Epithelial cell of proximal tubule (primary cell): ENCODE data around the gene SAMD11. TPM values are rescaled to one million over a fixed set of nuclear protein-coding genes. Genes with fewer than 3 reads are reported as not detected.

Source experiments
- DNase-seq: peaks from one replicate; pipeline ENCODE4 v3.0.0-alpha.2; 2011; ENCODE audit warnings: low read depth
- H3K4me3 ChIP-seq: 2 replicates; pipeline ENCODE4 v1.5.1; 2011; ENCODE audit warnings: low read depth, mild to moderate bottlenecking, low read length
- total RNA-seq: library from RNA; depleted of rRNA; stranded (reverse); fragments of >200 nt; gene quantifications from 2 replicates; pipeline ENCODE4 v1.2.3, GENCODE V29; 2015
- TF ChIP-seq, protein P1 (sequence below): conservative IDR thresholded peaks from 2 replicates; pipeline ENCODE4 v1.5.1; 2012; ENCODE audit warnings: low read depth, mild to moderate bottlenecking, low read length

Gene SAMD11
- total RNA-seq, 1 donor from 2014 or later: 3.5 TPM

DNA sequence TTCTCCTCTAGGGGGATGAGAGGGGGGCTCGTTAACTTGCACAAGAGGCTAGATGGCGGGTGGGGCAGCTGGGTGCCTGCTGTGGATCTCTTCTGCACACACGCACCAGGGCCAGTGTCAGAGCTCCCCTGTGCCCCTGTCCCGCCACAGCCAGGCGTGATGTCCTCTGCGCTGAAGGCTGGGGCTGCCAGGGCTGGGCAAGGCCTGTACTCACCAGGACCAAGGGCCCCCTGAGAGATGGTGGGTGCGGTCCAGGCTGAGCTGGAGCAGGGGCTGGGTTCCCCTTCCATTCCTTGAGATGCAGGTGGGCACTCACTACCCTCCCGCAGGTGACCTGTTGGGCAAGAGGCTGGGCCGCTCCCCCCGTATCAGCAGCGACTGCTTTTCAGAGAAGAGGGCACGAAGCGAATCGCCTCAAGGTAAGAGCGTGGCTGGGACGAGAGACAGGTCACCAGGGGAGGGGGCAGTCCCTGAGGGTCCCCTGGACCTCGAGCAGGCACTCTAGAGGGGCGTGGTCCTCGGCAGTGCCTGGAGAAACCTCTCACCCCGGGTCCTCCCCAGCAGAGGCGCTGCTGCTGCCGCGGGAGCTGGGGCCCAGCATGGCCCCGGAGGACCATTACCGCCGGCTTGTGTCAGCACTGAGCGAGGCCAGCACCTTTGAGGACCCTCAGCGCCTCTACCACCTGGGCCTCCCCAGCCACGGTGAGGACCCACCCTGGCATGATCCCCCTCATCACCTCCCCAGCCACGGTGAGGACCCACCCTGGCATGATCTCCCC is 15.2 kb downstream of the SAMD11 start:
- no peak for DNase-seq
- TF ChIP-seq, protein P1, sequence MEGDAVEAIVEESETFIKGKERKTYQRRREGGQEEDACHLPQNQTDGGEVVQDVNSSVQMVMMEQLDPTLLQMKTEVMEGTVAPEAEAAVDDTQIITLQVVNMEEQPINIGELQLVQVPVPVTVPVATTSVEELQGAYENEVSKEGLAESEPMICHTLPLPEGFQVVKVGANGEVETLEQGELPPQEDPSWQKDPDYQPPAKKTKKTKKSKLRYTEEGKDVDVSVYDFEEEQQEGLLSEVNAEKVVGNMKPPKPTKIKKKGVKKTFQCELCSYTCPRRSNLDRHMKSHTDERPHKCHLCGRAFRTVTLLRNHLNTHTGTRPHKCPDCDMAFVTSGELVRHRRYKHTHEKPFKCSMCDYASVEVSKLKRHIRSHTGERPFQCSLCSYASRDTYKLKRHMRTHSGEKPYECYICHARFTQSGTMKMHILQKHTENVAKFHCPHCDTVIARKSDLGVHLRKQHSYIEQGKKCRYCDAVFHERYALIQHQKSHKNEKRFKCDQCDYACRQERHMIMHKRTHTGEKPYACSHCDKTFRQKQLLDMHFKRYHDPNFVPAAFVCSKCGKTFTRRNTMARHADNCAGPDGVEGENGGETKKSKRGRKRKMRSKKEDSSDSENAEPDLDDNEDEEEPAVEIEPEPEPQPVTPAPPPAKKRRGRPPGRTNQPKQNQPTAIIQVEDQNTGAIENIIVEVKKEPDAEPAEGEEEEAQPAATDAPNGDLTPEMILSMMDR: no peak
- H3K4me3 ChIP-seq: no peak overlapping the region

DNA sequence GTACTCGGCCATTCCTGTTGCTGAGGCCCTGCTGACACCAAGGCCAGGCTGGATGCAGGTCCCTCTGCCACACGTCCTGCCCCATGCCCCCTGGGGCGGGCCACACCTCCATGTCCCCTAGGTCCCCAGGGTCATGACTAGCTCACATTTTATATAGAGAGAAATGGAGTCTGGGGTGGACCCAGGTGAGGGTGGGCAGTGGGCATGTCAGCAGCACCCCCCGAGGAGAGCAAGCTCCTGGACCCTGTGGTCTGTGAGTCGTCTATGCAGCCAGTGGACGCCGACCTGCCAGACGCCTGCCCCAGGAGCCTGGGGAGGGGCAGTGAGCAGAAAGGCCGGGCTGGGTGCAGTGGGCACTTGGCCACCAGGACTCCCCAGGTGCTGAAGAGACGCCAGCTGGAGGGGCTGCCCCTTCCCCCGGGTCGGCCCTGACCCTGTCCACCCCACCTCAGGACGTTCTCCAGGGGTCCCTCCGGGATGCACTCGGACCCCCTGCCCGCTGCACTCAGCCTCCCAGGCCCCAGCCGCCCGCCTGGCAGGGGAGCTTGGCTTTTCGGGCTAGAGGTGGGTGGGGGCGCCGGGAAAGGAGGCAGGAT is 15.9 kb downstream of the SAMD11 start:
- H3K4me3 ChIP-seq: peak overlapping the region; percentile 23
- no peak for DNase-seq

DNA sequence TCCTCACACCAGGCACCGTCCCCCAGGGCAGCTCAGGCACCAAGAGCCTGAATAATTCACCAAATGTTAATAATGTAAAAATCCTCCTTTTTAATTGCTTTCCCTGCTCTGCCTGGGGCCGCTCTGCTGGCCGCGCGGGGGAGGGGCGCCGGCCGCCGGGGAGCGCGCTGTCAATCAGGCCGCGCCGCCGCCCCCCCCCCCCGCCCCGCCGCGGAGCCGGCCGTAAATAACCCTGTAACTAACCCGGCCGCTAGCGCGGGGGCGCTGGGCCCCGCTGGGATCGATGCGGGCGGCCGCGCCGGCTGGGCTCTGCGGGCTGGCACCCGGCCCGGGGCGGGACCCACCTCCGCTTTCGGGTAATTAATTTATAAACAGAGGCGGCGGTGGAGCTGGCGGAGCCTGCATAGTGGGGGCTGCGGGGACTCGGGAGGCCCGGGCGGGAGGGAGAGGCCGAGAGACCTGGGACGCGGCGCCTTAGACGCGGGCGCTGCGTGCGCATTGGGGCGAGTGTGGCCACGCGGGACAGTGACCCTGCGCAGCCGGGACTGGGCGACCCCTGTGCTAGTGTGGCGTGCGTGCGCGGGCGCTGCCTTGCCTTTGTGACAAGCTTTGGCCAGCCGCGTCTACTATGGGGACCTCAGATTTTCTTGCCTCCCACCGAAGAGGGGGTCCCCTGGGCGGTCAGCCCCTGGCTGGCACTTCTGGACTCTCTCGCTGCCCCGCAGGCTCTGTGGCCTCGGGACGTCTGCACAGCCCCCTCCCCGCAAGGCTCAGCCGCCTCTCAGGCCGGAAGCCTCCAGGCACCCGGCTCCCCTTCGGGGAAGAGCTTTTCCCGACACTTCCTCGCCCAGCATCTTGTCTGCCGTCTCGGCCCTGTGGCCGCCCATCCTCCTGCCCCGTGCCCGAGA is 16.6 kb downstream of the SAMD11 start:
- H3K4me3 ChIP-seq: peak overlapping the region; percentile 39
- no peak for DNase-seq

More for the DNA sequence above, 15.9 kb downstream of the SAMD11 start:
- TF ChIP-seq, protein P1: no peak

DNA sequence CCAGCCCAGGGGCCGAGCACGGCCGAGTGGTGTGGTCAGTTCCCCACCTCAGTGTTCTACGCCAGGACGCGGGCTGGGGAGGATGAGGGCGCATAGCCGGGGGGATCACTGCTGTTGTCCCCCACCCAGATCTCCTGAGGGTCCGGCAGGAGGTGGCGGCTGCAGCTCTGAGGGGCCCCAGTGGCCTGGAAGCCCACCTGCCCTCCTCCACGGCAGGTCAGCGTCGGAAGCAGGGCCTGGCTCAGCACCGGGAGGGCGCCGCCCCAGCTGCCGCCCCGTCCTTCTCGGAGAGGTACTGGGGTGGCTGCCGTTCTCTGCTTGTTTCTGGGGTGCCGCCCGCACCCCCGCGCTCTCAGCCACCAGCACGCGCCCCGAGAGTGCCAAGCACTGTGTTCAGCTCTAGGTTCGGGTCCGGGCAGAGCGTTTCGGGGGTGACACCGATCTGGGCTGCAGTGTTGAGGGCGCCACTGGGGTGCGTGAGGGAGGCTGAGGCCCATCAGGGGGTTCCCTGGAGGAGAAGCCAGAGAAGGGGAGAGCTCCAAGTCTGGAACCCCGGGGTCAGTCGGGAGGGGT is 17.4 kb downstream of the SAMD11 start:
- H3K4me3 ChIP-seq: peak overlapping the region; percentile 40
- TF ChIP-seq, protein P1: no peak

More for the DNA sequence above, 16.6 kb downstream of the SAMD11 start:
- TF ChIP-seq, protein P1: no peak

DNA sequence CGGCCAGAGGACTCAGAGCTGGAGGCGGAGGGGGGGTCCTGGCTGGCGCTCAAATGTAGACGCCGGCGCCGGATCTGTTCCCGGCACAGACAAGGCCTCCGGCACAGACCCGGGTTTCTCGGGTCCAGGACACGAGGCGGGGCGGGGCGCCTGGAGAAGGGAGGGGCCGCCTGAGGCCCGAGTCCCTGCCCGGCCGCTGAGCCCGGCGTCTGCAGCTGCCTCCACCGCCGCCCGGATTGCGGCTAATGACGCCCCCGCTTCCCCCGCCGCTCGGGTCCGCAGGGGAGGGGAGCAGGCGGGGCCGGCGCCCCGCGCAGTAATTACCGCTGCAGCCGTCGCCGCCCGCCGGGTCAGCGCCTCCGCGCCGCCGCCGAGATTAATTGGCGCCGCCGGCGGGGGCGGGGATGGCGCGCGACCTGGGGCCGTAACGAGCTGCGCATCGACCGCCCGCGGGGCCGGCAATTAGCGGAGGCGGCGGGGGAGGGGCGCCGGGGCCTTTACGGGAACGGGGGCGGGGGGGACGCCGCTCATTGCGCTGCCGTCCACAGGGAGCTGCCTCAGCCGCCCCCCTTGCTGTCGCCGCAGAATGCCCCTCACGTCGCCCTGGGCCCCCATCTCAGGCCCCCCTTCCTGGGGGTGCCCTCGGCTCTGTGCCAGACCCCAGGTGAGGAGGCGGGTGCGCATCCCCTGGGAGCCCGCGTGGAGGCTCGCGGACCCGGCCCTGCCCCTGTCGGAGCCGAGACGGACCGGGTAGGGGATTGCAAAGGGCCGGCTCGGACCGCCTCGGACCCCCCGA is 18.1 kb downstream of the SAMD11 start:
- TF ChIP-seq, protein P1: no peak
- peak overlapping the region; percentile 40 for H3K4me3 ChIP-seq
- no peak for DNase-seq

More for the DNA sequence above, 17.4 kb downstream of the SAMD11 start:
- no peak for DNase-seq

DNA sequence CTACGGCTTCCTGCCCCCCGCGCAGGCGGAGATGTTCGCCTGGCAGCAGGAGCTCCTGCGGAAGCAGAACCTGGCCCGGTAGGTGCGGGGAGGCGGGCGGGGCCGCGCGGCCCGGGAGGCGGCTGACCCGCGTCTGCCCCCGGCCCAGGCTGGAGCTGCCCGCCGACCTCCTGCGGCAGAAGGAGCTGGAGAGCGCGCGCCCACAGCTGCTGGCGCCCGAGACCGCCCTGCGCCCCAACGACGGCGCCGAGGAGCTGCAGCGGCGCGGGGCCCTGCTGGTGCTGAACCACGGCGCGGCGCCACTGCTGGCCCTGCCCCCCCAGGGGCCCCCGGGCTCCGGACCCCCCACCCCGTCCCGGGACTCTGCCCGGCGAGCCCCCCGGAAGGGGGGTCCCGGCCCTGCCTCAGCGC is 18.7 kb downstream of the SAMD11 start:
- DNase-seq: no peak
- TF ChIP-seq, protein P1: no peak
- H3K4me3 ChIP-seq: peak overlapping the region; percentile 40
